ENCODE measurements around the gene HTT. TPM values are rescaled to one million over a fixed set of nuclear protein-coding genes. Genes with fewer than 3 reads are reported as not detected.

Gene HTT
- total RNA-seq, 1 experiment from 2014 or later = 64.4 TPM

- H2BK20ac ChIP-seq (ENCODE audit: low read depth, low read length, poor library complexity, severe bottlenecking) = no peak overlapping the region
- H3K27ac Mint-ChIP-seq = peak overlapping the region in 1 of 3 experiments; percentile 67; a peak in 1 of 7 replicates
Observed at GRCh38 chr4:3238721-3239120, 164.2 kb downstream of the HTT start.

More at GRCh38 chr4:3238721-3239120, 164.2 kb downstream of the HTT start:
- Histone ChIP-seq H4K20me1 (ENCODE audit: control insufficient read depth, insufficient read depth, insufficient read length) (no peaks in the 10 kb centered on the region), H4K5ac (ENCODE audit: insufficient read length, low read depth, low read length) (no peak overlapping the region), H3K23ac (ENCODE audit: insufficient read length, low read depth, low read length) (no peak overlapping the region), H3K4me2 (ENCODE audit: insufficient read depth, insufficient read length, low read length) (no peak overlapping the region), H3K9me3 (ENCODE audit: control insufficient read depth, low read depth, low read length) (no peaks in the 10 kb centered on the region), H3K79me2 (ENCODE audit: insufficient read depth, low read length) (no peaks in the 10 kb centered on the region), H4K8ac (replicated peaks; ENCODE audit: insufficient read length, low read depth, low read length) (no peak overlapping the region), H3K4ac (ENCODE audit: low read depth, low read length) (no peak overlapping the region), H2BK15ac (ENCODE audit: low read depth, low read length) (no peak overlapping the region), H3K18ac (ENCODE audit: insufficient read length, low read depth, low read length) (no peak overlapping the region), H3K14ac (ENCODE audit: insufficient read depth, low read length) (no peak overlapping the region), H2AK5ac (ENCODE audit: insufficient read length, low read length) (no peak overlapping the region), H3K27me3 (ENCODE audit: insufficient read depth, low read length) (no peaks in the 10 kb centered on the region; the same call in 1 of the 2 replicates), H3K79me1 (ENCODE audit: insufficient read depth, low read depth, low read length, poor library complexity, severe bottlenecking) (no peaks in the 10 kb centered on the region), H2BK120ac (ENCODE audit: low read depth, low read length, poor library complexity, severe bottlenecking) (no peak overlapping the region), H3K27ac (ENCODE audit: insufficient read length, low read depth, low read length) (no peak overlapping the region), H2BK12ac (ENCODE audit: insufficient read length, low read depth, low read length) (no peak overlapping the region), H3T11ph (ENCODE audit: low read length) (no peak overlapping the region), H3K23me2 (ENCODE audit: insufficient read length, low read depth, low read length, poor library complexity, severe bottlenecking) (no peaks in the 10 kb centered on the region), H2BK5ac (ENCODE audit: insufficient read length, low read length) (no peak overlapping the region), H3K56ac (ENCODE audit: insufficient read length, low read depth, low read length) (no peak overlapping the region), H3K9ac (ENCODE audit: extremely low read depth, insufficient read length, low read length) (no peak overlapping the region), H2AFZ (ENCODE audit: low read length) (no peak overlapping the region), H4K91ac (ENCODE audit: insufficient read length, low read depth, low read length) (no peak overlapping the region), H3K4me1 (ENCODE audit: insufficient read depth, low read length) (peaks cover 3% of the 10 kb centered on the region; the same call in 1 of the 2 replicates)
- H3K4me3 Mint-ChIP-seq = peak overlapping the region in 1 of 2 experiments; percentile 46; a peak in 1 of 5 replicates
- peaks cover 64% of the 10 kb centered on the region for H3K27me3 Mint-ChIP-seq (ENCODE audit: low read depth)
- no peaks in the 10 kb centered on the region; a peak in 1 of 5 replicates for H3K9me3 Mint-ChIP-seq
- peaks cover 41 to 70% (median 59%) of the 10 kb centered on the region in 3 experiments for H3K36me3 Mint-ChIP-seq (ENCODE audit: insufficient read depth in 1 of 3, low read depth in 3 of 3)
- no peak for DNase-seq
- TF ChIP-seq CTCF (conservative IDR thresholded peaks at IDR 0.05) = no peak
- WGBS (ENCODE audit: extremely low coverage, insufficient read length, low lambda C conversion rate) = no CpG with 5 or more reads among the region's 18 CpGs
- peaks cover 22 to 62% of the 10 kb centered on the region in 2 experiments for H3K4me1 Mint-ChIP-seq
